DOHH2 (cell line): ENCODE measurements around the gene CHI3L1.

Experiments
- H3F3A ChIP-seq: fragments of 200-600 bp; sonication (generic), shearing (Covaris generic); 2 replicates; pipeline ENCODE4 v1.6.0; 2016; ENCODE audit warnings: antibody characterized with exemption, mild to moderate bottlenecking; ENCODE audit not compliant: control insufficient read depth, insufficient read depth
- H3K27ac ChIP-seq: fragments of 200-600 bp; sonication (generic); 2 replicates; pipeline ENCODE4 v1.5.1; 2014; ENCODE audit warnings: low read depth, mild to moderate bottlenecking, low read length, moderate library complexity
- H3K27me3 ChIP-seq: fragments of 200-600 bp; sonication (generic); 2 replicates; pipeline ENCODE4 v1.6.1; 2014; ENCODE audit warnings: mild to moderate bottlenecking, low read length, mixed read lengths; ENCODE audit not compliant: control insufficient read depth
- H3K36me3 ChIP-seq: fragments of 200-600 bp; sonication (generic); 2 replicates; pipeline ENCODE4 v1.6.1; 2014; ENCODE audit warnings: mild to moderate bottlenecking, low read length, moderate library complexity, mixed read lengths; ENCODE audit not compliant: control insufficient read depth
- H3K4me1 ChIP-seq: fragments of 200-600 bp; sonication (generic); 2 replicates; pipeline ENCODE4 v1.6.1; 2014; ENCODE audit warnings: mild to moderate bottlenecking, low read length, mixed read lengths; ENCODE audit not compliant: control insufficient read depth
- H3K4me2 ChIP-seq: fragments of 200-600 bp; sonication (generic); 2 replicates; pipeline ENCODE4 v1.6.0; 2014; ENCODE audit warnings: mild to moderate bottlenecking, low read length, moderate library complexity
- H3K4me3 ChIP-seq: fragments of 200-600 bp; sonication (generic); 2 replicates; pipeline ENCODE4 v1.5.1; 2014; ENCODE audit warnings: mild to moderate bottlenecking, low read length, mixed read lengths
- H3K79me2 ChIP-seq: fragments of 200-600 bp; sonication (generic); 2 replicates; pipeline ENCODE4 v1.6.1; 2014; ENCODE audit warnings: mild to moderate bottlenecking, low read length, mixed read lengths; ENCODE audit not compliant: control insufficient read depth
- H3K9me2 ChIP-seq: fragments of 200-600 bp; sonication (generic); replicated peaks from 2 replicates; pipeline ENCODE4 v1.6.1; 2014; ENCODE audit warnings: mild to moderate bottlenecking, low read length, mixed read lengths; ENCODE audit not compliant: control insufficient read depth
- H3K9me3 ChIP-seq: fragments of 200-600 bp; sonication (generic); 2 replicates; pipeline ENCODE4 v1.6.1; 2014; ENCODE audit warnings: antibody characterized with exemption, low read length, mixed read lengths; ENCODE audit not compliant: control insufficient read depth, insufficient read depth
- H4K20me1 ChIP-seq: fragments of 200-600 bp; sonication (generic); 2 replicates; pipeline ENCODE4 v1.6.0; 2014; ENCODE audit warnings: low read depth, mild to moderate bottlenecking, antibody characterized with exemption, low read length, moderate library complexity; ENCODE audit not compliant: control insufficient read depth, insufficient read depth
- EZH2phosphoT487 ChIP-seq: fragments of 200-600 bp; sonication (generic); IDR thresholded peaks from 2 replicates; pipeline ENCODE4 v1.6.1; 2017; ENCODE audit warnings: borderline replicate concordance, mild to moderate bottlenecking, antibody characterized with exemption, low read length, moderate library complexity, mixed read lengths
- TF ChIP-seq, protein P1 (sequence below): fragments of 200-600 bp; sonication (generic); IDR thresholded peaks from one replicate; pipeline ENCODE4 v1.5.1; 2014; ENCODE audit warnings: antibody characterized with exemption, mild to moderate bottlenecking, low read depth, low read length; ENCODE audit not compliant: poor library complexity, severe bottlenecking

CHI3L1 gene

DNA sequence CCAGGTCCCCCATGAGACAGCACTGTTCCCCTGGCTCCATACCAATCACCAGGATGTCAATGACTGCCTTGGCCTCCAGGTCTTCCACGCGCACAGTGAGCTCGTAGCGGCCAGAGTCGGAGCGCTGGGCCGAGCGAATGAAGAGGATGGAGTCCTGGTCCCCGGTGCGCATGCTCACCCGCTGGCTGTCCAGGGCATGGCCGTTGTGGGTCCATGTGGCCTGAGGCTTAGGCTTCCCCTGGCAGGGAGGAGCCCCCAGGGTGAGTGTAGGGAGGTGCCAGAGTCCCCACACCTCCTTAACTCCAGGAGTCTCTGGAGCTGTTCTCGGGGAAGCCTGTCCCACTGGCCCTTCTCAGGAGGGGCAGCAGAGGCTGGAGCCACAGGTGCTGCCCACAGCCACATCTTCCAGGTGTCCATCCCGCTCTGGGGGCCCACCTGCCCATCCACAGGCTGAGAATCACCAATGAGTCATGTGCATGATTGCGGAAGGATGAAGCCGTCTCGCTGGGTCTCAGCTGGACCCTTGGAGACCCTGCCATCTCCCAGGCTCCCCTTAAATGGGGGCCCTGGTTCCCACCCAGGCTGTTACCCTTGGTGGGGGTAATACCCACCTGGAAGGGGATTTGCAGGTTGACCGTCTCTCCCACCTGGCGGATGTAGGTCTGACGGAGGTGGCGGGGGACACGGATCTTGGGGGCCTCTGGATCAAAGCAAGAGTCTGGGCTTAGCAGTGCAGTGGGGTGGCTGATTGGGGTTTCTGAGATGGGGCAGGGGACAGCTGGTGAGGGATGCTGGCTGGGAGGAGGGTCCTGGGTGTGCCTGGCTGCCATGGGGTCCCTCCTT, 14.9 kb downstream of the CHI3L1 start:
- Histone ChIP-seq H3K4me3 (no peak overlapping the region), H3F3A (no peaks in the 10 kb centered on the region), H3K9me3 (no peaks in the 10 kb centered on the region), H3K79me2 (no peaks in the 10 kb centered on the region), H3K4me1 (peaks cover 16% of the 10 kb centered on the region), H3K27ac (no peak overlapping the region), H3K36me3 (no peaks in the 10 kb centered on the region), H3K27me3 (no peaks in the 10 kb centered on the region), H3K9me2 (no peaks in the 10 kb centered on the region), H3K4me2 (no peak overlapping the region), H4K20me1 (no peaks in the 10 kb centered on the region)
- TF ChIP-seq EZH2phosphoT487 = no peak
- TF ChIP-seq, protein P1, sequence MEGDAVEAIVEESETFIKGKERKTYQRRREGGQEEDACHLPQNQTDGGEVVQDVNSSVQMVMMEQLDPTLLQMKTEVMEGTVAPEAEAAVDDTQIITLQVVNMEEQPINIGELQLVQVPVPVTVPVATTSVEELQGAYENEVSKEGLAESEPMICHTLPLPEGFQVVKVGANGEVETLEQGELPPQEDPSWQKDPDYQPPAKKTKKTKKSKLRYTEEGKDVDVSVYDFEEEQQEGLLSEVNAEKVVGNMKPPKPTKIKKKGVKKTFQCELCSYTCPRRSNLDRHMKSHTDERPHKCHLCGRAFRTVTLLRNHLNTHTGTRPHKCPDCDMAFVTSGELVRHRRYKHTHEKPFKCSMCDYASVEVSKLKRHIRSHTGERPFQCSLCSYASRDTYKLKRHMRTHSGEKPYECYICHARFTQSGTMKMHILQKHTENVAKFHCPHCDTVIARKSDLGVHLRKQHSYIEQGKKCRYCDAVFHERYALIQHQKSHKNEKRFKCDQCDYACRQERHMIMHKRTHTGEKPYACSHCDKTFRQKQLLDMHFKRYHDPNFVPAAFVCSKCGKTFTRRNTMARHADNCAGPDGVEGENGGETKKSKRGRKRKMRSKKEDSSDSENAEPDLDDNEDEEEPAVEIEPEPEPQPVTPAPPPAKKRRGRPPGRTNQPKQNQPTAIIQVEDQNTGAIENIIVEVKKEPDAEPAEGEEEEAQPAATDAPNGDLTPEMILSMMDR = no peak

DNA sequence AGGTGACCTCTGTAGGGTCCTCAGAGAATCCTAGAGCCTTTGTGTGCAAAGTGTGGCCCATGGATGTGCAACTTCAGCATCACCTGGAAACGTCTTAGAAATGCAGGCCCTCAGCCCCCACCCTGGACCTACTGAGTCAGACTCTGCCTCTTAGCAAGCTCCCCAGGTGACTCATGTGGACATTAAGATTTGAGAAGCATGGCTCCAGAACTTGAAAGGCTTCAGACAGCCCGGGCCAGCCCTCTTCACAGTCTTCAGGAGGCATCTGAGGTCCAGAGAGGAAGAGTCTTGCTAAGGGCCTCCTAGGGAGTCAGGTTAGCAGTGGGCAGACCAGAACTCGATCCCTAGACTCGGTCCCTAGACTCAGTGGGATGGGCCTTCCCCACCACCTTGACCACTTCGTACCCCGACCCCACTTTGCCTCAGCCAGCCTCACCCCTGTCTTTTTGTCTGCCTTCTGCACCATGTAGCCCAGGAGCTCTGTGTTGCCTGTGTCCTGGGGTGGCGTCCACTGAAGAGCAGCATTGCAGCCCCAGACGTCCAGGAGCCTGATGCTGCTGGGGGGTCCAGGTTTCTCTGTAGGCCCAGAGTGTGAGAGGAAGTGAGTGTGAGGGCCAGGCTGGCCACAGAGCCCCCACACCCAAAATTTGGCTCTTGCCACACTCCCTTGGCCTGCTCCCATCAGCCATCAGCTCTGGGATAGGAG, 15.7 kb downstream of the CHI3L1 start:
- no peak overlapping the region for H3K27ac ChIP-seq
- no peaks in the 10 kb centered on the region for H3K9me3 ChIP-seq
- H3K79me2 ChIP-seq = no peaks in the 10 kb centered on the region
- H3K4me1 ChIP-seq = peaks cover 10% of the 10 kb centered on the region
- H3K36me3 ChIP-seq = no peaks in the 10 kb centered on the region
- H3K4me2 ChIP-seq = no peak overlapping the region
- H4K20me1 ChIP-seq = no peaks in the 10 kb centered on the region
- no peaks in the 10 kb centered on the region for H3F3A ChIP-seq
- no peak overlapping the region for H3K4me3 ChIP-seq
- no peak for TF ChIP-seq EZH2phosphoT487
- TF ChIP-seq, protein P1 = no peak
- H3K27me3 ChIP-seq = no peaks in the 10 kb centered on the region
- H3K9me2 ChIP-seq = no peaks in the 10 kb centered on the region

DNA sequence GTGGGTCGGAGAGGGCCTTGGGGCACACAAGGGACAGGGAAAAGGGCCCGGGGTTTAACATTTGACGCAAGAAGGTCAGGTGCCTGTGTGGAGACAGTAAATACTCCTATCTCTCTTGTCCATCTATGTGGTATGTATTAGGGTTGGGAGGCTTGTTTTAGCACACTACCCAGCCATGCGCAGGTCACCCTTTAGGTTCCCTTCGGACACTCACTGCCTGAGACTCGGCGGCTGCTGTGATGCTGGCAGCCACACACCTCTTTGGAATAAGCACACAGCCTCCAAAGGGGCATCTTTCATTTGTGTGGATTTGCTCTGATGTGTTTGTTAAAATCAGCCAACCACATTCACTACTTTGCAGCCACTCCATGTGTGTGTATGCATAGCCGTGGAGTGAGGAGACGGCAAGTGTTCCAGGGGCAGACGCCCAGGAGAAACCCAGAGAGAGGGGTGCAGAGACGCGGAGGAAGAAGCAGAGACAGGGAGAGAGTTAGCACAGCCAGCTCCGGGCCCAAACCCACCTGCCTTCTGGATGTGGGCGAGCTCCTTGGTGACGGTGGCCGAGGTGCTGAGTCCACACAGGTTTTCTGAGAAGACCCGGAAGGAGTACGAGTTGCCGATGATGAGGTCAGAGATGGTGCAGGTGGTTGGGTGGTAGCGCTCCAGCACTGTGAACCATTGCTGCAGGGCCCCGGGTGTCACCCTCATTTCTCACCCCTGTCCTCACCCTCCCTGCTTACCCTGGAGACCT, 16.6 kb downstream of the CHI3L1 start:
- H3K4me3 ChIP-seq = no peak overlapping the region

More for the DNA sequence above, 16.6 kb downstream of the CHI3L1 start:
- TF ChIP-seq, protein P1 = no peak
- TF ChIP-seq EZH2phosphoT487 = no peak
- no peaks in the 10 kb centered on the region for H3K36me3 ChIP-seq
- H3K9me2 ChIP-seq = no peaks in the 10 kb centered on the region
- no peak overlapping the region for H3K4me2 ChIP-seq
- peaks cover 4% of the 10 kb centered on the region; the same call in 1 of the 2 replicates for H3K4me1 ChIP-seq
- H3K27me3 ChIP-seq = no peaks in the 10 kb centered on the region
- no peaks in the 10 kb centered on the region for H4K20me1 ChIP-seq
- no peaks in the 10 kb centered on the region for H3K9me3 ChIP-seq
- H3F3A ChIP-seq = no peaks in the 10 kb centered on the region
- no peaks in the 10 kb centered on the region for H3K79me2 ChIP-seq
- H3K27ac ChIP-seq = no peak overlapping the region
